HL-60/S4 (cell line): ENCODE results near the gene CBFA2T2.
"Not testable (repeated sequence)": the region's sequence is repeated elsewhere in the genome, so short reads cannot be mapped to it uniquely, and the experiment has no call there.

ENCODE experiments used
- in situ Hi-C: fragments of 300-500 bp; cut with MboI; formaldehyde crosslinking; loops from 2 replicates; pipeline ENCODE4 v1.14.3; 2022; ENCODE audit warnings: low sequenced_read_pairs

CBFA2T2 gene

GRCh38 chr20:33609504-33609903 lies 119.6 kb downstream of the CBFA2T2 start:
- in situ Hi-C loops, result no loop called here

GRCh38 chr20:33611106-33611505 lies 121.2 kb downstream of the CBFA2T2 start:
- in situ Hi-C loops, result no loop called here

- in situ Hi-C loops, result no loop called here
Observed at GRCh38 chr20:33612001-33612400, 122.1 kb downstream of the CBFA2T2 start.

- in situ Hi-C loops, result no loop called here
Observed at GRCh38 chr20:33621717-33622400, 132.0 kb downstream of the CBFA2T2 start.

- in situ Hi-C loops, result no loop called here
Observed at GRCh38 chr20:33622705-33623365, 132.9 kb downstream of the CBFA2T2 start.

GRCh38 chr20:33624399-33624798 lies 134.5 kb downstream of the CBFA2T2 start:
- in situ Hi-C loops, result no loop called here

GRCh38 chr20:33626190-33626589 lies 136.3 kb downstream of the CBFA2T2 start:
- in situ Hi-C loops, result no loop called here

- in situ Hi-C loops, result no loop called here
Observed at GRCh38 chr20:33627577-33628216, 137.8 kb downstream of the CBFA2T2 start.

- in situ Hi-C loops, result no loop called here
Observed at GRCh38 chr20:33629533-33629932, 139.6 kb downstream of the CBFA2T2 start.

GRCh38 chr20:33629979-33630378 lies 140.1 kb downstream of the CBFA2T2 start:
- in situ Hi-C loops, result no loop called here

GRCh38 chr20:33630507-33630906 lies 140.6 kb downstream of the CBFA2T2 start:
- in situ Hi-C loops, result no loop called here

GRCh38 chr20:33631910-33632309 lies 142.0 kb downstream of the CBFA2T2 start:
- in situ Hi-C loops, result not testable (repeated sequence)

GRCh38 chr20:33635341-33635740 lies 145.4 kb downstream of the CBFA2T2 start:
- in situ Hi-C loops, result no loop called here

- in situ Hi-C loops, result no loop called here
Observed at GRCh38 chr20:33636776-33637175, 146.9 kb downstream of the CBFA2T2 start.

GRCh38 chr20:33640287-33640686 lies 150.4 kb downstream of the CBFA2T2 start:
- in situ Hi-C loops, result no loop called here

- in situ Hi-C loops, result no loop called here
Observed at GRCh38 chr20:33644313-33645071, 154.6 kb downstream of the CBFA2T2 start.

GRCh38 chr20:33645072-33645358 lies 155.1 kb downstream of the CBFA2T2 start:
- in situ Hi-C loops, result no loop called here

GRCh38 chr20:33645396-33645795 lies 155.5 kb downstream of the CBFA2T2 start:
- in situ Hi-C loops, result no loop called here

GRCh38 chr20:33646191-33646590 lies 156.3 kb downstream of the CBFA2T2 start:
- in situ Hi-C loops, result no loop called here

- in situ Hi-C loops, result not testable (repeated sequence)
Observed at GRCh38 chr20:33646959-33647602, 157.2 kb downstream of the CBFA2T2 start.
